GM23248 (cell line): ENCODE measurements around the gene STAM.
"Not testable (repeated sequence)": the region's sequence is repeated elsewhere in the genome, so short reads cannot be mapped to it uniquely, and the experiment has no call there.

Experiments used
- EZH2 ChIP-seq: fragments of 200-600 bp; sonication (generic); IDR thresholded peaks from 2 replicates; pipeline ENCODE4 v1.6.1; 2018; ENCODE audit warnings: antibody characterized with exemption, mild to moderate bottlenecking; ENCODE audit not compliant: insufficient read depth, poor library complexity, severe bottlenecking
- EZH2phosphoT487 ChIP-seq: fragments of 200-600 bp; sonication (generic); IDR thresholded peaks from 2 replicates; pipeline ENCODE4 v1.6.1; 2018; ENCODE audit warnings: antibody characterized with exemption, moderate library complexity, mild to moderate bottlenecking, low read depth; ENCODE audit not compliant: insufficient read depth

DNA sequence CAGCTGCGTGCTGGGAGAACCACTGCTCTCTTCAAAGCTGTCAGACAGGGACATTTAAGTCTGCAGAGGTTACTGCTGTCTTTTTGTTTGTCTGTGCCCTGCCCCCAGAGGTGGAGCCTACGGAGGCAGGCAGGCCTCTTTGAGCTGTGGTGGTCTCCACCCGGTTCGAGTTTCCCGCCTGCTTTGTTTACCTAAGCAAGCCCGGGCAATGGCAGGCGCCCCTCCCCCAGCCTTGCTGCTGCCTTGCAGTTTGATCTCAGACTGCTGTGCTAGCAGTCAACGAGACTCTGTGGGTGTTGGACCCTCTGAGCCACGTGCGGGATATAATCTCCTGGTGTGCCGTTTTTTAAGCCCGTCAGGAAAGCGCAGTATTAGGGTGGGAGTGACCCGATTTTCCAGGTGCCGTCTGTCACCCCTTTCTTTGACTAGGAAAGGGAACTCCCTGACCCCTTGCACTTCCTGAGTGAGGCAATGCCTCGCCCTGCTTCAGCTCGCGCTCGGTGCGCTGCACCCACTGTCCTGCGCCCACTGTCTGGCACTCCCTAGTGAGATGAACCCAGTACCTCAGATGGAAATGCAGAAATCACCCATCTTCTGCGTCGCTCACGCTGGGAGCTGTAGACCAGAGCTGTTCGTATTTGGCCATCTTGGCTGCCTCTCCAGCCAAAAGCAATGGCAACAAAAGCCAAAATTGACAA is 78.5 kb downstream of the STAM start:
- TF ChIP-seq EZH2phosphoT487, EZH2: not testable (repeated sequence)
